IMR-90 (cell line): ENCODE results near the gene UNC5B. TPM values are rescaled to one million over a fixed set of nuclear protein-coding genes. Genes with fewer than 3 reads are reported as not detected.

Source experiments
- ATAC-seq: fragments of 200-7000 bp; cut with Tn5 transposase; 2 replicates; pipeline ENCODE4 v1.9.1; 2020; ENCODE audit warnings: low read depth, mild to moderate bottlenecking, moderate library complexity
- BruUV-seq: library from RNA; stranded (reverse); fragments of 400-500 nt; replicated peaks from 2 replicates; lab custom pipeline; 2021; lab: Mats Ljungman, UMichigan
- CTCF ChIA-PET: fragments of 300-600 bp; formaldehyde crosslinking; extraction: SDS; loops from one replicate; lab custom pipeline; 2021; ENCODE audit warnings: antibody characterized with exemption; lab: Yijun Ruan, JAX
- POLR2A ChIA-PET: fragments of 300-600 bp; sonication (Branson Sonifier 250); formaldehyde crosslinking; loops from one replicate; lab custom pipeline; 2022; ENCODE audit warnings: antibody characterized with exemption; ENCODE audit not compliant: unreplicated experiment; lab: Charles Lee
- DNase-seq: peaks from one replicate; pipeline ENCODE4 v3.0.0; 2013
- H2AFZ ChIP-seq: replicated peaks from 2 replicates; pipeline ENCODE3; 2013; ENCODE audit warnings: low read length, mild to moderate bottlenecking; ENCODE audit not compliant: poor library complexity
- H2AK5ac ChIP-seq: 2 replicates; pipeline ENCODE4 v1.6.1; 2013; ENCODE audit warnings: low read depth, low read length, inconsistent platforms
- H2AK9ac ChIP-seq: replicated peaks from 2 replicates; pipeline ENCODE3; 2013; ENCODE audit warnings: mild to moderate bottlenecking, low read depth, low read length, moderate library complexity; ENCODE audit not compliant: poor library complexity
- H2BK120ac ChIP-seq: 2 replicates; pipeline ENCODE4 v1.6.1; 2013; ENCODE audit warnings: low read depth, low read length, inconsistent platforms
- H2BK15ac ChIP-seq: 3 replicates; pipeline ENCODE4 v1.6.1; 2013; ENCODE audit warnings: low read depth, low read length, inconsistent platforms
- H2BK20ac ChIP-seq: 2 replicates; pipeline ENCODE4 v1.6.1; 2013; ENCODE audit warnings: low read depth, mild to moderate bottlenecking, inconsistent platforms, low read length, moderate library complexity
- H2BK5ac ChIP-seq: 2 replicates; pipeline ENCODE4 v1.6.1; 2013; ENCODE audit warnings: mild to moderate bottlenecking, low read depth, low read length, inconsistent platforms; ENCODE audit not compliant: poor library complexity, severe bottlenecking
- H3K14ac ChIP-seq: replicated peaks from 2 replicates; pipeline ENCODE4 v1.6.1; 2013; ENCODE audit warnings: low read depth, low read length, inconsistent platforms
- H3K18ac ChIP-seq: 2 replicates; pipeline ENCODE4 v1.6.1; 2013; ENCODE audit warnings: low read depth, low read length, control low read depth
- H3K23ac ChIP-seq: 2 replicates; pipeline ENCODE4 v1.6.1; 2013; ENCODE audit warnings: low read depth, low read length, inconsistent platforms
- H3K27ac ChIP-seq: 2 replicates; pipeline ENCODE4 v1.5.1; 2013; ENCODE audit warnings: mild to moderate bottlenecking, control low read depth, low read length; ENCODE audit not compliant: insufficient read depth
- H3K27me3 ChIP-seq: 2 replicates; pipeline ENCODE4 v1.6.1; 2013; ENCODE audit warnings: low read length; ENCODE audit not compliant: control insufficient read depth, insufficient read depth
- H3K36me3 ChIP-seq: 2 replicates; pipeline ENCODE4 v1.6.1; 2013; ENCODE audit warnings: low read length, mixed read lengths; ENCODE audit not compliant: control insufficient read depth, insufficient read depth
- H3K4ac ChIP-seq: 2 replicates; pipeline ENCODE4 v1.6.1; 2013; ENCODE audit warnings: low read depth, low read length, inconsistent platforms
- H3K4me1 ChIP-seq: 2 replicates; pipeline ENCODE4 v1.6.1; 2013; ENCODE audit warnings: low read length, mixed read lengths; ENCODE audit not compliant: control insufficient read depth, insufficient read depth
- H3K4me2 ChIP-seq: 2 replicates; pipeline ENCODE4 v1.6.1; 2013; ENCODE audit warnings: low read depth, mild to moderate bottlenecking, control low read depth, low read length, moderate library complexity
- H3K4me3 ChIP-seq: 2 replicates; pipeline ENCODE4 v1.5.1; 2013; ENCODE audit warnings: low read depth, mild to moderate bottlenecking, control low read depth, low read length, moderate library complexity; ENCODE audit not compliant: insufficient read depth
- H3K56ac ChIP-seq: 2 replicates; pipeline ENCODE4 v1.6.1; 2013; ENCODE audit warnings: low read length, inconsistent platforms; ENCODE audit not compliant: insufficient read depth; ENCODE audit errors: extremely low read depth
- H3K79me1 ChIP-seq, 2 experiments: 2 replicates each; pipeline ENCODE4 v1.6.1; 2013; ENCODE audit warnings: low read length in 2 of 2, inconsistent platforms in 1 of 2, low read depth in 1 of 2
- H3K9ac ChIP-seq: 2 replicates; pipeline ENCODE4 v1.6.1; 2013; ENCODE audit warnings: low read depth, low read length, control low read depth
- H3K9me1 ChIP-seq: 2 replicates; pipeline ENCODE4 v1.6.1; 2013; ENCODE audit warnings: low read length, inconsistent platforms; ENCODE audit not compliant: insufficient read depth
- H3K9me3 ChIP-seq: 2 replicates; pipeline ENCODE4 v1.6.1; 2013; ENCODE audit warnings: low read length; ENCODE audit not compliant: control insufficient read depth, insufficient read depth
- H4K20me1 ChIP-seq: 2 replicates; pipeline ENCODE4 v1.6.1; 2013; ENCODE audit warnings: low read length, inconsistent platforms; ENCODE audit not compliant: insufficient read depth
- H4K5ac ChIP-seq: 2 replicates; pipeline ENCODE4 v1.6.1; 2013; ENCODE audit warnings: mild to moderate bottlenecking, low read depth, low read length, control low read depth
- H4K8ac ChIP-seq, 2 experiments: 2 replicates each; pipeline ENCODE4 v1.6.1; 2013; ENCODE audit warnings: low read depth in 2 of 2, low read length in 2 of 2, control low read depth in 1 of 2, inconsistent platforms in 1 of 2
- H4K91ac ChIP-seq: 2 replicates; pipeline ENCODE4 v1.6.1; 2013; ENCODE audit warnings: low read depth, low read length, inconsistent platforms; ENCODE audit not compliant: insufficient read depth
- BHLHE40 ChIP-seq: fragments of 150-350 bp; IDR thresholded peaks from 2 replicates; pipeline ENCODE4 v1.6.1; 2016; ENCODE audit warnings: mild to moderate bottlenecking, low read depth, low read length
- ELK1 ChIP-seq: fragments of 150-350 bp; IDR thresholded peaks from 2 replicates; pipeline ENCODE4 v1.6.1; 2016; ENCODE audit warnings: low read depth, mild to moderate bottlenecking, low read length, moderate library complexity, borderline replicate concordance
- MAZ ChIP-seq: IDR thresholded peaks from 2 replicates; pipeline ENCODE4 v1.6.1; 2012; ENCODE audit warnings: low read depth, mild to moderate bottlenecking, low read length, improper control_type of control experiment, moderate library complexity, borderline replicate concordance
- MXI1 ChIP-seq: IDR thresholded peaks from 2 replicates; pipeline ENCODE4 v1.6.1; 2012; ENCODE audit warnings: low read depth, mild to moderate bottlenecking, low read length, moderate library complexity, borderline replicate concordance
- POLR2A ChIP-seq: IDR thresholded peaks from 2 replicates; pipeline ENCODE4 v1.6.1; 2012; ENCODE audit warnings: mild to moderate bottlenecking, low read depth, low read length
- WGBS, 2 experiments: methylation state at CpG; one replicate each; pipeline versions ENCODE4 v1.1.5 to v1.1.7; 2013; ENCODE audit warnings: missing lambda C conversion rate in 2 of 2; ENCODE audit not compliant: insufficient read length in 1 of 2; ENCODE audit errors: extremely low coverage in 2 of 2; 5-methylcytosine and 5-hydroxymethylcytosine counted together
- dilution Hi-C: fragments of 300-500 bp; cut with HindIII; formaldehyde crosslinking; loops from one replicate; pipeline ENCODE4 v1.14.3; 2018; ENCODE audit warnings: low sequenced_read_pairs; ENCODE audit not compliant: unreplicated experiment
- in situ Hi-C: fragments of 300-500 bp; cut with MboI; formaldehyde crosslinking; loops from 3 replicates; pipeline ENCODE4 v1.14.3; 2019; ENCODE audit warnings: low sequenced_read_pairs, inconsistent platforms, mixed read lengths
- intact Hi-C: fragments of 100-400 bp; cut with micrococcal nuclease; formaldehyde crosslinking; loops from 2 replicates; pipeline ENCODE4 v1.10.0; 2022
- polyA plus RNA-seq, 3 experiments: library from polyadenylated mRNA; depleted of rRNA; stranded (reverse); fragments of >200 nt; gene quantifications; 2 replicates each; pipeline ENCODE4 v1.2.3, GENCODE V29; 2012; ENCODE audit warnings: low replicate concordance in 1 of 3
- total RNA-seq: library from RNA; depleted of rRNA; stranded (reverse); fragments of >200 nt; gene quantifications from 2 replicates; pipeline ENCODE4 v1.2.3, GENCODE V29; 2012

The UNC5B gene
- total and polyA plus RNA-seq, 2 of the 4 experiments (the other 2 are of a cell fraction): 1.6 to 4.2 TPM

- Histone ChIP-seq H3K9ac (no peak overlapping the region), H3K9me3 (no peaks in the 10 kb centered on the region), H3K4me3 (no peak overlapping the region), H3K79me1 (no peaks in the 10 kb centered on the region), H3K4me2 (no peak overlapping the region), H2BK15ac (no peak overlapping the region), H3K56ac (no peak overlapping the region), H2AK9ac (no peak overlapping the region), H3K9me1 (no peaks in the 10 kb centered on the region), H4K8ac (no peak overlapping the region), H3K14ac (no peak overlapping the region), H2BK5ac (no peak overlapping the region), H4K91ac (no peak overlapping the region), H3K23ac (no peak overlapping the region), H3K4ac (no peak overlapping the region), H3K27ac (no peak overlapping the region), H2BK20ac (no peak overlapping the region), H3K27me3 (no peaks in the 10 kb centered on the region), H2AK5ac (no peak overlapping the region), H2BK120ac (no peak overlapping the region), H3K18ac (no peak overlapping the region), H4K20me1 (no peaks in the 10 kb centered on the region), H4K5ac (no peak overlapping the region), H2AFZ (no peak overlapping the region), H3K4me1 (no peaks in the 10 kb centered on the region; the same call in 1 of the 2 replicates), H3K36me3 (peaks cover 3% of the 10 kb centered on the region; the same call in 1 of the 2 replicates)
- ChIA-PET POLR2A (no interaction called here), CTCF (interaction anchor here (0.7 kb wide), 1 partner anchor 8 kb away, joined by 4 read pairs; no protein-coding TSS in a partner anchor)
- DNase-seq (no peak), ATAC-seq (no peak)
- TF ChIP-seq POLR2A (no peak), BHLHE40 (no peak), MAZ (no peak), MXI1 (no peak), ELK1 (no peak)
- in situ Hi-C loops (no loop called here), intact Hi-C loops (no loop called here), dilution Hi-C loops (no loop called here)
- BruUV-seq: no TSS peak
- 67% methylated on average over 1 of the region's 10 CpGs; no CpG with 5 or more reads in 1 of the 2 experiments for WGBS, 2 experiments
These were observed 80.5 kb downstream of the UNC5B start for GRCh38 chr10:71292624-71293445.
